Thymus (tissue), 11 donors: Measurements from ENCODE around the gene SDHA. TPM values are rescaled to one million over a fixed set of nuclear protein-coding genes. Genes with fewer than 3 reads are reported as not detected.
"Not testable (repeated sequence)": the region's sequence is repeated elsewhere in the genome, so short reads cannot be mapped to it uniquely, and the experiment has no call there.

ENCODE experiments used
- DNase-seq, 9 donors: peaks; one replicate each; pipeline ENCODE4 v3.0.0-alpha.2; 2013; ENCODE audit warnings: low spot score in 9 of 9, low read depth in 6 of 9, missing footprints in 1 of 9
- H3K27ac ChIP-seq, 2 donors: one replicate each; pipeline ENCODE4 v1.5.1; 2013; ENCODE audit warnings: control low read depth in 1 of 2, low read depth in 1 of 2, low read length in 1 of 2, mild to moderate bottlenecking in 1 of 2, moderate library complexity in 1 of 2
- H3K27me3 ChIP-seq, 2 donors: one replicate each; pipeline ENCODE4 v1.5.1; 2013; ENCODE audit warnings: low read length in 1 of 2; ENCODE audit not compliant: control insufficient read depth in 2 of 2, insufficient read depth in 1 of 2
- H3K36me3 ChIP-seq, 2 donors: one replicate each; pipeline ENCODE4 v1.5.1; 2013; ENCODE audit warnings: low read length in 1 of 2, mild to moderate bottlenecking in 1 of 2, moderate library complexity in 1 of 2; ENCODE audit not compliant: control insufficient read depth in 2 of 2, insufficient read depth in 2 of 2
- H3K4me1 ChIP-seq, 2 donors: one replicate each; pipeline ENCODE4 v1.5.1; 2013; ENCODE audit warnings: low read length in 2 of 2; ENCODE audit not compliant: control insufficient read depth in 2 of 2, insufficient read depth in 2 of 2
- H3K4me3 ChIP-seq, 2 donors: one replicate each; pipeline ENCODE4 v1.5.1; 2013; ENCODE audit warnings: low read length in 2 of 2, control low read depth in 1 of 2, mild to moderate bottlenecking in 1 of 2
- H3K9me3 ChIP-seq, 2 donors: one replicate each; pipeline ENCODE4 v1.5.1; 2013; ENCODE audit warnings: low read length in 1 of 2, mild to moderate bottlenecking in 1 of 2; ENCODE audit not compliant: control insufficient read depth in 2 of 2, insufficient read depth in 1 of 2
- WGBS: extraction: QIAGEN DNeasy Blood & Tissue Kit; methylation state at CpG from one replicate; pipeline ENCODE4 v1.1.7; 2013; 5-methylcytosine and 5-hydroxymethylcytosine counted together
- polyA plus RNA-seq: library from polyadenylated mRNA; stranded (reverse); fragments of 200-250 nt; gene quantifications from one replicate; pipeline ENCODE4 v1.2.3, GENCODE V29; 2013
- total RNA-seq: library from RNA; stranded (reverse); fragments of 120-200 nt; gene quantifications from one replicate; pipeline ENCODE4 v1.2.4, GENCODE V29; 2013
- donor health status: healthy.

Gene SDHA
- total and polyA plus RNA-seq, 2 donors, result 71.7 to 77.5 TPM

DNA sequence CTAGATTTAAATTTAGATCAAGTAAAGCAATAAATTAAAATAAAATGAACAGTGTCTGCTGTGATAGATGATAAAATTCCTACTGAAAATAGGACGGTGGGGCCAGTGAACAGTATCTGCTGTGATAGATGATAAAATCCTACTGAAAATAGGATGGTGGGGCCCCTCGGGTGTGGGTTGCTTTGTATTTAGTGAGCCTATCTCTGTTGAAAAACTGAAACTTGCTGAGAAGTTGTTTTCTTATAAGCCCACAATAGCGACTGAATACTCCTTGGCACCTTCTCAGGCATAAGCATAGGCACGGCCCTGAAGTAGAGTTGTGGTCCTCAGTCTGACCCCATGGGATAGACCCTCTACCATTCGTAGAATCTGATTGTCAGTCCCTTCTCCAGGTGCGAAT lies 5.7 kb downstream of the SDHA start:
- H3K27ac ChIP-seq, result no peak overlapping the region
- DNase-seq, result no peak
- peaks cover 3 to 6% of the 10 kb centered on the region in 2 donors for H3K4me1 ChIP-seq
- peaks cover 41 to 44% of the 10 kb centered on the region in 2 donors for H3K36me3 ChIP-seq
- H3K27me3 ChIP-seq, result no peaks in the 10 kb centered on the region
- 77% methylated on average over 6 of the region's 6 CpGs for WGBS
- H3K9me3 ChIP-seq, result no peaks in the 10 kb centered on the region
- no peak overlapping the region for H3K4me3 ChIP-seq

DNA sequence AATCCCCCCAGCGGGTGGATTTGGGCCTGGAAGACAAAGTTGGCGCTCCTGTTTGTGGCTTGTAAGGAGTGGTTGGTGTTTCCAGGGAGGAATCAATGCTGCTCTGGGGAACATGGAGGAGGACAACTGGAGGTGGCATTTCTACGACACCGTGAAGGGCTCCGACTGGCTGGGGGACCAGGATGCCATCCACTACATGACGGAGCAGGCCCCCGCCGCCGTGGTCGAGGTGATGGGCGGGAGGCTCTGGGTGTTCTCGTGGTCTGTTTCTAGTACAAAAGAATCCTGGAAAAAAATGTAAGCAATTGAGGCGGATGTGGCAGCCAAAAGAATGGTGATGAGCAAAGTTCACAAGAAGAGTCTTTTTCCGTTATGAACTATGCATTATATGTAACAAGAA lies 7.2 kb downstream of the SDHA start:
- Histone ChIP-seq H3K4me3 (no peak overlapping the region), H3K4me1 (peaks cover 0 to 3% of the 10 kb centered on the region in 2 donors), H3K36me3 (peaks cover 49 to 58% of the 10 kb centered on the region in 2 donors), H3K27me3 (no peaks in the 10 kb centered on the region), H3K9me3 (no peaks in the 10 kb centered on the region), H3K27ac (no peak overlapping the region)
- no peak for DNase-seq
- 96% methylated on average over 14 of the region's 14 CpGs for WGBS

DNA sequence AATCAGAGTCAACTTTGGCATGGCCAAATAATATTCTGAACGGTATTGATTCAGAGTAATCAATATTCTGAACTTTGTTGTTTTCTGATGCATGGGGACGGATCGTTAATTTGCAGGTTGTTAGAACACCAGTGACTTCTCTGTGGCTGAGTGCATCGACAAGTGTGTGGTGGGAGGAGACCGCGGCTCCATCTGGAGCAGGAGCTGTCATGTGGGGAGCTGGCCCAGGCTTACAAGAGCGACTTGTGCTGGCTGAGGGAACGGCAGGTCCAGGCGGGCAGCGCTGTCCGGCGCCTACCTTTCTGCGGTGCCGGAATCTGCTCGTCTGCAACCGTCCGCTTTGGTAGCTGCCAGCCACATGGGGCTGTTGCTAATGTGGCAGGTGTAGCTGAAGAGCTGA lies 9.3 kb downstream of the SDHA start:
- not testable (repeated sequence) for H3K4me1 ChIP-seq, H3K27me3 ChIP-seq, H3K4me3 ChIP-seq, H3K9me3 ChIP-seq, H3K27ac ChIP-seq, DNase-seq
- 94% methylated on average over 15 of the region's 17 CpGs for WGBS
- peaks cover 69 to 77% of the 10 kb centered on the region in 2 donors for H3K36me3 ChIP-seq

DNA sequence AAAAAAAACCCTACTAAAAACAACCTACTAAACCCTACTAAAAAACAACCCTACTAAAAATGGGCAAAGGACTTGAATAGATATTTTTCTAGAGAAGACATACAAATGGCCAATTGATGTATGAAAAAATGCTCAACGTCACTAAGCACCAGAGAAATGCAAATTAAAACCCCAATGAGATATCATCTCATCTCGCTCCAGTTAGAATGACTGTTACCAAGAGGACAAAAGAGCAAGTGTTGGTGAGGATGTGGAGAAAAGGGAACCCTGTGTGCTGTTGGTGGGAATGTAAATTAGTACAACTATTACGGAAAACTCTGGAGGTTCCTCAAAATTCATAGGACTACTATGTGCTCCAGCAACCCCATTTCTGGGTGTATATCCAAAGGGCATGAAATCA lies 10.8 kb downstream of the SDHA start:
- no peak overlapping the region for H3K27ac ChIP-seq
- no peaks in the 10 kb centered on the region for H3K27me3 ChIP-seq
- H3K4me1 ChIP-seq, result no peaks in the 10 kb centered on the region
- no peak for DNase-seq
- WGBS, result 86% methylated on average over 3 of the region's 3 CpGs
- H3K9me3 ChIP-seq, result no peaks in the 10 kb centered on the region
- H3K4me3 ChIP-seq, result no peak overlapping the region
- peaks cover 75 to 87% of the 10 kb centered on the region in 2 donors for H3K36me3 ChIP-seq

DNA sequence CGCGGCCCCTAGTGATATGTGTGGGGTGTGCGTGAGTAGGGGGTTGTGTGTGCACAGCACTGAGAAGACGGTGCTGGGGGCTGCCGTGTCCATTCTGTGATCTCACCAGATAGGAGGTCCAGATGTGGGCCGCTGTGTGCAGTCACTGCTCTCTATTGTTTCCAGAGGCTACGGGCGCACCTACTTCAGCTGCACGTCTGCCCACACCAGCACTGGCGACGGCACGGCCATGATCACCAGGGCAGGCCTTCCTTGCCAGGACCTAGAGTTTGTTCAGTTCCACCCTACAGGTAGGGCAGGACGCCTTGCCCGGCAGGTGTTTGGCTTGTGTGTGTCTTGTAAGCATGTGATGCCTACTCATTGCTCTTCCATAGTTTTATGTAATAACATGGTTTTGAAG lies 12.6 kb downstream of the SDHA start:
- peaks cover 69 to 81% of the 10 kb centered on the region in 2 donors for H3K36me3 ChIP-seq
- no peak overlapping the region for H3K4me3 ChIP-seq
- DNase-seq, result no peak
- H3K9me3 ChIP-seq, result no peaks in the 10 kb centered on the region
- WGBS, result 94% methylated on average over 14 of the region's 14 CpGs
- H3K27me3 ChIP-seq, result no peaks in the 10 kb centered on the region
- H3K27ac ChIP-seq, result no peak overlapping the region
- H3K4me1 ChIP-seq, result no peaks in the 10 kb centered on the region

DNA sequence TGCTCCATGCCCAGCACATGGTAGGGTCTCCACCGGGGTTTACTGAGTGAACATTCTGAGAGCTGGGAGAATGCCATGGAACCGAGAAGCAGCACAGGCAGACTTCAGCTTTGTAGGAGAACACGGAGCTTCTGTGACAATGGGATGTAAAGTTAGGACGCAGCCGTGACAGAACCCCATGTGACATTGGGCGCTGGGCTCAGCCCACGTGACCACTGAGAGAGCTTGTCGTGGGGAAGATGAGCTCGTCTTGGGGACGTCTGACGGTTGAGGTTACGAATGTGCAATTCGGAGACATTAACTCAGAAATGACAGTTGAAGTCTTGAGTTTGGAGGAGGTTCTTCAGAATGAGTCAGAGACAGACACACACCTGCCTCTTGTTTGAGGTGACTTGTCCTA lies 13.5 kb downstream of the SDHA start:
- Histone ChIP-seq H3K9me3 (no peaks in the 10 kb centered on the region), H3K36me3 (peaks cover 65 to 77% of the 10 kb centered on the region in 2 donors), H3K4me3 (no peak overlapping the region), H3K27me3 (no peaks in the 10 kb centered on the region), H3K27ac (no peak overlapping the region), H3K4me1 (no peaks in the 10 kb centered on the region)
- no peak for DNase-seq
- 91% methylated on average over 13 of the region's 13 CpGs for WGBS

DNA sequence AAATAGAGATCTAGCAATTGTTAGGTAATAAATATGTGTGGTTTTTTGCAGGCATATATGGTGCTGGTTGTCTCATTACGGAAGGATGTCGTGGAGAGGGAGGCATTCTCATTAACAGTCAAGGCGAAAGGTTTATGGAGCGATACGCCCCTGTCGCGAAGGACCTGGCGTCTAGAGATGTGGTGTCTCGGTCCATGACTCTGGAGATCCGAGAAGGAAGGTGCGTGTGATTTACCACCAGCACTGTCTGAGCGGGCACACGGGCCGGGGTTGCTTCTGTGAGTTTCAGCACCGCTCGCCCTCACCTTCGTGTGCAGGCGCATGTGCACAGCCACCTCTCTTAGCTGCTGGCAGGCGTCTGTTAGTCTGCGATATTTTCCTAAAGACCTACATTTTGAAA lies 15.3 kb downstream of the SDHA start:
- not testable (repeated sequence) for DNase-seq, H3K27ac ChIP-seq, H3K27me3 ChIP-seq, H3K9me3 ChIP-seq, H3K4me1 ChIP-seq, H3K4me3 ChIP-seq
- H3K36me3 ChIP-seq, result peaks cover 59 to 69% of the 10 kb centered on the region in 2 donors
- 98% methylated on average over 20 of the region's 20 CpGs for WGBS

DNA sequence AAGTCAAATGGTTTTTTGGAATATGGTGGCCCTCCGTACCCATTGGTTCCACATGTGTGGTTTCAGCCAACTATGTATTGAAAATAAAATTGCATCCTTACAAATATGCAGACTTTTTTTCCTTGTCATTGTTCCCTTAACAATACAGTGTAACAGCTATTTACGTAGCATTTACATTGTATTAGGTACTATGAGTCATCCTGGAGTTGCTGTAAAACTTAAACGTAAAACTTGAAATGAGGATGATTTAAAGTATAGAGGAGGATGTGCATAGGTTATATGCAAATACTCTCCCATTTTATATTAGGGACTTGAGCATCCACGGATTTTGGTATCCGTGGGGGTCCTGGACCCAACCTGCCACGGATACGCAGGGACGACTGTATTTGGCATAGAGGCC lies 16.3 kb downstream of the SDHA start:
- no peak overlapping the region for H3K4me3 ChIP-seq
- no peak overlapping the region for H3K27ac ChIP-seq
- WGBS, result 88% methylated on average over 8 of the region's 8 CpGs
- H3K9me3 ChIP-seq, result no peaks in the 10 kb centered on the region
- DNase-seq, result no peak
- H3K36me3 ChIP-seq, result peaks cover 60 to 65% of the 10 kb centered on the region in 2 donors
- H3K4me1 ChIP-seq, result no peaks in the 10 kb centered on the region
- H3K27me3 ChIP-seq, result no peaks in the 10 kb centered on the region

DNA sequence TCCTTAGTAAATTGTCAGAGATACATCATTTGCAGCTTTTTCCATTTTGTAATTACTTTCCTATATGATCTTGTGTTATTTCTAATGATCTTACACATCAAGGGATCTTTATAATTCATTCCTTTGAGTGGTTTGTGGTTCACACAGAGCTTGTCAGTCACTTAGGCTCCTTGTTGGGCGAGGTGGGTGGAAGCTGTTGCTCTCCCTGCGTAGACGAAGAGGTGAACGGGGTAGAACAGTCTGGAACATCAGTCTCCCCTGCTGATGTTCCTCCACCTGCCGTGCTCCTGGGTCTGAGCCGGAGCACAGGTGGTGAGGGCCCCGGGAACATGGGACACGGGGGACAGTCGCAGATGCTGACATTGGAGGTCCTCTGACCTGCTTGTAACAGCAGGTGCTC lies 17.4 kb downstream of the SDHA start:
- H3K4me3 ChIP-seq, H3K4me1 ChIP-seq, H3K9me3 ChIP-seq, H3K27ac ChIP-seq, DNase-seq, H3K27me3 ChIP-seq: not testable (repeated sequence)
- 97% methylated on average over 7 of the region's 9 CpGs for WGBS
- peaks cover 64 to 67% of the 10 kb centered on the region in 2 donors for H3K36me3 ChIP-seq

DNA sequence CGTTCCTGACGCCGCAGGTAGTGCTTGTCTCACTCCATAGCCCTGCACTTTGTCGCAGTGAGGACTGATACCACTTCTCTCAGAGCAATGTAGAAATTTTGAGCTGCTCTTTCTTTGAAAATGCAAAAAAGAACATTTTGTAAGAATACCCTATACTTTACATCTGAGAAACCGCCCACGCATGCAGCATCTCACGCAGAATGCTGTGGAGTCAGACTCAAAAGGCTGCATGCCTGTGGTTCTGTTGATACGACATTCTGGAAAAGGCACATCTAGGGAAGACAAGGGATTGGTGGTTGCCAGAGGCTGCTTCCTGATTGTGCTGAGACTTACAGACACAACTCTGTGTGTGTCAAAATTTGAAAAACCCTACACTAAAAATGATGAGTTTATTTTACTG lies 19.8 kb downstream of the SDHA start:
- not testable (repeated sequence) for DNase-seq, H3K27me3 ChIP-seq, H3K4me3 ChIP-seq, H3K27ac ChIP-seq, H3K4me1 ChIP-seq, H3K9me3 ChIP-seq
- WGBS, result 95% methylated on average over 8 of the region's 8 CpGs
- H3K36me3 ChIP-seq, result peaks cover 65 to 66% of the 10 kb centered on the region in 2 donors
